Neural cell (in vitro differentiated cells): ENCODE data around the gene SLC10A3. TPM values are rescaled to one million over a fixed set of nuclear protein-coding genes. Genes with fewer than 3 reads are reported as not detected.
A peak's percentile ranks its signal among the peaks of the same experiment; 100 is the strongest.

ENCODE experiments used
- H2AFZ ChIP-seq: fragments of 200-600, 300-800 bp; sonication (generic), shearing (Covaris generic); 2 replicates; pipeline ENCODE4 v1.6.0; 2014; ENCODE audit warnings: low read depth, mild to moderate bottlenecking, antibody characterized with exemption, low read length, moderate library complexity
- H3F3A ChIP-seq: fragments of 200-600 bp; shearing (Covaris generic); 2 replicates; pipeline ENCODE4 v1.6.1; 2016; ENCODE audit warnings: mild to moderate bottlenecking, moderate library complexity, mixed read lengths, antibody characterized with exemption, low read length; ENCODE audit not compliant: insufficient read depth, poor library complexity, severe bottlenecking
- H3K27ac ChIP-seq: fragments of 200-600, 300-800 bp; sonication (generic), shearing (Covaris generic); 2 replicates; pipeline ENCODE4 v1.5.1; 2014; ENCODE audit warnings: mild to moderate bottlenecking, low read length, moderate library complexity
- H3K27me3 ChIP-seq: fragments of 300-800, 200-600 bp; sonication (generic), shearing (Covaris generic); 2 replicates; pipeline ENCODE4 v1.6.0; 2014; ENCODE audit warnings: mild to moderate bottlenecking, low read depth, low read length, moderate library complexity; ENCODE audit not compliant: insufficient read depth
- H3K36me3 ChIP-seq: fragments of 300-800, 200-600 bp; sonication (generic), shearing (Covaris generic); 2 replicates; pipeline ENCODE4 v1.5.1; 2014; ENCODE audit warnings: mild to moderate bottlenecking, antibody characterized with exemption, low read length, moderate library complexity; ENCODE audit not compliant: insufficient read depth
- H3K4me2 ChIP-seq: fragments of 300-800, 200-600 bp; sonication (generic), shearing (Covaris generic); 2 replicates; pipeline ENCODE4 v1.6.0; 2014; ENCODE audit warnings: mild to moderate bottlenecking, low read length
- H3K4me3 ChIP-seq: fragments of 300-800, 200-600 bp; sonication (generic), shearing (Covaris generic); 2 replicates; pipeline ENCODE4 v1.5.1; 2014; ENCODE audit warnings: mild to moderate bottlenecking, low read length, moderate library complexity
- H3K79me2 ChIP-seq: fragments of 200-600 bp; shearing (Covaris generic); replicated peaks from 2 replicates; pipeline ENCODE4 v1.6.0; 2014; ENCODE audit warnings: mild to moderate bottlenecking, low read length, moderate library complexity; ENCODE audit not compliant: insufficient read depth
- H3K9ac ChIP-seq: fragments of 300-800, 200-600 bp; sonication (generic), shearing (Covaris generic); 2 replicates; pipeline ENCODE4 v1.6.1; 2016; ENCODE audit warnings: mild to moderate bottlenecking, low read length, mixed read lengths
- H3K9me2 ChIP-seq: fragments of 200-600 bp; shearing (Covaris generic); 2 replicates; pipeline ENCODE4 v1.6.1; 2016; ENCODE audit warnings: mild to moderate bottlenecking, low read length, mixed read lengths; ENCODE audit not compliant: insufficient read depth
- H3K9me3 ChIP-seq: fragments of 200-600, 300-800 bp; sonication (generic), shearing (Covaris generic); 2 replicates; pipeline ENCODE4 v1.6.1; 2016; ENCODE audit warnings: mild to moderate bottlenecking, mixed run types, low read length, moderate library complexity, mixed read lengths
- H4K20me1 ChIP-seq: fragments of 200-600 bp; shearing (Covaris generic); 2 replicates; pipeline ENCODE4 v1.6.1; 2016; ENCODE audit warnings: mild to moderate bottlenecking, mixed run types; ENCODE audit not compliant: insufficient read depth
- EP300 ChIP-seq: fragments of 450-650 bp; conservative IDR thresholded peaks from 2 replicates; pipeline ENCODE4 v1.6.1; 2014; ENCODE audit warnings: antibody characterized with exemption, mild to moderate bottlenecking, moderate library complexity; ENCODE audit not compliant: poor library complexity, severe bottlenecking
- EZH2 ChIP-seq: fragments of 200-600, 300-800 bp; shearing (Covaris generic), sonication (generic); IDR thresholded peaks from 2 replicates; pipeline ENCODE4 v1.6.1; 2014; ENCODE audit warnings: antibody characterized with exemption, low read length, borderline replicate concordance, mild to moderate bottlenecking; ENCODE audit not compliant: insufficient read depth, poor library complexity, severe bottlenecking
- MXI1 ChIP-seq: fragments of 450-650 bp; conservative IDR thresholded peaks from 2 replicates; pipeline ENCODE4 v1.6.1; 2014; ENCODE audit warnings: antibody characterized with exemption, mild to moderate bottlenecking; ENCODE audit not compliant: poor library complexity, severe bottlenecking
- POLR2AphosphoS5 ChIP-seq: IDR thresholded peaks from 2 replicates; pipeline ENCODE4 v1.6.1; 2012
- RAD21 ChIP-seq: fragments of 450-650 bp; conservative IDR thresholded peaks from 2 replicates; pipeline ENCODE4 v1.6.1; 2014; ENCODE audit warnings: antibody characterized with exemption, mild to moderate bottlenecking, moderate library complexity
- REST ChIP-seq: IDR thresholded peaks from 2 replicates; pipeline ENCODE4 v1.6.1; 2012; ENCODE audit warnings: borderline replicate concordance
- SMC3 ChIP-seq: fragments of 450-650 bp; conservative IDR thresholded peaks from 2 replicates; pipeline ENCODE4 v1.6.1; 2014; ENCODE audit warnings: antibody characterized with exemption, mild to moderate bottlenecking, moderate library complexity; ENCODE audit not compliant: poor library complexity
- TAF1 ChIP-seq: IDR thresholded peaks from 2 replicates; pipeline ENCODE4 v1.6.1; 2012; ENCODE audit warnings: low read depth
- polyA plus RNA-seq: library from polyadenylated mRNA; depleted of rRNA; stranded (reverse); fragments of >200 nt; gene quantifications from 2 replicates; pipeline ENCODE4 v1.2.3, GENCODE V29; 2014
- TF ChIP-seq, protein P1 (sequence below): fragments of 450-650 bp; IDR thresholded peaks from 2 replicates; pipeline ENCODE4 v1.5.1; 2014; ENCODE audit warnings: antibody characterized with exemption, mild to moderate bottlenecking, moderate library complexity; ENCODE audit not compliant: poor library complexity, severe bottlenecking

The SLC10A3 gene
- polyA plus RNA-seq, 1 donor from 2014 or later = 2.7 TPM

DNA sequence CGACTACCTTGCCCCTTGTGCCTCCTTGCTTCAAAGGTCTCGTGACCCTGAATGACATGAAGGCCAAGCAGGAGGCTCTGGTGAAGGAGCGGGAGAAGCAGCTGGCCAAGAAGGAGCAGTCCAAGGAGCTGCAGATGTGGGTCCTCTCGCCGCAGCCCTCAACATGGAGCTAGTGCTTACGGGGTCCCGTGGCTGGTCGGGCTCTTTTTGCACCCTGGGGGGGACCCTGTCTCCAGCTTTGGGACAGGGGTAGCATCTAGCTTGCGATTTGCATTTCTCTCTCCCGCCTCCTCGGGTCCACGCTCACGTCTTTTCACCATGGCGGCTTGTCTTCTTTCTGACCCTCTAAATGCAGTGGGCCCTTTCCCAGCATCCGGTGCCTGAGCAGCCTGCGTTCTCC, 44.7 kb downstream of the SLC10A3 start:
- TF ChIP-seq EZH2 (no peak), MXI1 (no peak), SMC3 (no peak), EP300 (no peak), TAF1 (no peak), POLR2AphosphoS5 (no peak), REST (no peak), RAD21 (no peak)
- TF ChIP-seq, protein P1, sequence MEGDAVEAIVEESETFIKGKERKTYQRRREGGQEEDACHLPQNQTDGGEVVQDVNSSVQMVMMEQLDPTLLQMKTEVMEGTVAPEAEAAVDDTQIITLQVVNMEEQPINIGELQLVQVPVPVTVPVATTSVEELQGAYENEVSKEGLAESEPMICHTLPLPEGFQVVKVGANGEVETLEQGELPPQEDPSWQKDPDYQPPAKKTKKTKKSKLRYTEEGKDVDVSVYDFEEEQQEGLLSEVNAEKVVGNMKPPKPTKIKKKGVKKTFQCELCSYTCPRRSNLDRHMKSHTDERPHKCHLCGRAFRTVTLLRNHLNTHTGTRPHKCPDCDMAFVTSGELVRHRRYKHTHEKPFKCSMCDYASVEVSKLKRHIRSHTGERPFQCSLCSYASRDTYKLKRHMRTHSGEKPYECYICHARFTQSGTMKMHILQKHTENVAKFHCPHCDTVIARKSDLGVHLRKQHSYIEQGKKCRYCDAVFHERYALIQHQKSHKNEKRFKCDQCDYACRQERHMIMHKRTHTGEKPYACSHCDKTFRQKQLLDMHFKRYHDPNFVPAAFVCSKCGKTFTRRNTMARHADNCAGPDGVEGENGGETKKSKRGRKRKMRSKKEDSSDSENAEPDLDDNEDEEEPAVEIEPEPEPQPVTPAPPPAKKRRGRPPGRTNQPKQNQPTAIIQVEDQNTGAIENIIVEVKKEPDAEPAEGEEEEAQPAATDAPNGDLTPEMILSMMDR = no peak
- H3K4me3 ChIP-seq = no peak overlapping the region
- no peaks in the 10 kb centered on the region for H3K27me3 ChIP-seq
- H3K4me2 ChIP-seq = no peak overlapping the region
- H3F3A ChIP-seq = no peaks in the 10 kb centered on the region
- H3K9me2 ChIP-seq = no peaks in the 10 kb centered on the region
- H3K79me2 ChIP-seq = peaks cover 4% of the 10 kb centered on the region
- no peak overlapping the region for H2AFZ ChIP-seq
- no peaks in the 10 kb centered on the region for H3K36me3 ChIP-seq
- no peaks in the 10 kb centered on the region for H4K20me1 ChIP-seq
- no peaks in the 10 kb centered on the region for H3K9me3 ChIP-seq
- no peak overlapping the region for H3K9ac ChIP-seq
- no peak overlapping the region for H3K27ac ChIP-seq

GRCh38 chrX:154444755-154445246, 45.6 kb downstream of the SLC10A3 start:
- peak overlapping the region; percentile 73 for H3K9ac ChIP-seq
- no peaks in the 10 kb centered on the region for H3K9me3 ChIP-seq
- H4K20me1 ChIP-seq = no peaks in the 10 kb centered on the region
- no peaks in the 10 kb centered on the region for H3K27me3 ChIP-seq
- no peak overlapping the region for H2AFZ ChIP-seq
- TF ChIP-seq MXI1 (no peak), REST (no peak), POLR2AphosphoS5 (no peak), RAD21 (no peak), EZH2 (no peak), TAF1 (no peak), SMC3 (no peak), EP300 (no peak)
- TF ChIP-seq, protein P1 = no peak
- no peaks in the 10 kb centered on the region for H3F3A ChIP-seq
- no peaks in the 10 kb centered on the region for H3K9me2 ChIP-seq
- H3K4me2 ChIP-seq = peak overlapping the region; percentile 6
- H3K36me3 ChIP-seq = no peaks in the 10 kb centered on the region
- H3K4me3 ChIP-seq = peak overlapping the region; percentile 71
- peaks cover 4% of the 10 kb centered on the region for H3K79me2 ChIP-seq
- H3K27ac ChIP-seq = peak overlapping the region; percentile 57
